Right atrium auricular region (tissue), 2 donors: ENCODE results near the gene ATXN1. TPM values are rescaled to one million over a fixed set of nuclear protein-coding genes. Genes with fewer than 3 reads are reported as not detected.

Source experiments
- DNase-seq: peaks from one replicate; pipeline ENCODE4 v3.0.0-alpha.2; 2019; ENCODE audit warnings: low spot score
- H3K27ac ChIP-seq, 2 donors: fragments of 200-600 bp; sonication (generic); 1 replicate in 1 of 2; 2 replicates in 1 of 2; pipeline ENCODE4 v1.5.1; 2016 to 2019
- H3K27me3 ChIP-seq, 2 donors: fragments of 200-600 bp; sonication (generic); one replicate each; pipeline versions ENCODE4 v1.5.1 to v1.6.0; 2017 to 2019
- H3K36me3 ChIP-seq: fragments of 200-600 bp; sonication (generic); one replicate; pipeline ENCODE4 v1.5.1; 2016
- H3K4me1 ChIP-seq, 2 donors: fragments of 200-600 bp; sonication (generic); one replicate each; pipeline versions ENCODE4 v1.5.1 to v1.6.0; 2017 to 2019
- H3K4me3 ChIP-seq, 2 donors: fragments of 200-600 bp; sonication (generic); 1 replicate in 1 of 2; 2 replicates in 1 of 2; pipeline ENCODE4 v1.5.1; 2017 to 2019; ENCODE audit warnings: mild to moderate bottlenecking in 1 of 2, moderate library complexity in 1 of 2
- H3K9me3 ChIP-seq, 2 donors: fragments of 200-600 bp; sonication (generic); one replicate each; pipeline ENCODE4 v1.5.1; 2019
- total RNA-seq, 2 donors: library from RNA; depleted of rRNA; stranded (reverse); fragments of >200 nt; gene quantifications; one replicate each; pipeline ENCODE4 v1.1.0, GENCODE V29; 2016
- TF ChIP-seq, protein P1 (sequence below), 2 donors: fragments of 200-600 bp; sonication (generic); IDR thresholded peaks; one replicate each; pipeline ENCODE4 v1.5.1; 2019; ENCODE audit warnings: antibody characterized with exemption in 2 of 2

The ATXN1 gene
- total RNA-seq, 2 donors from 2014 or later: 41.8 to 62.0 TPM

DNA sequence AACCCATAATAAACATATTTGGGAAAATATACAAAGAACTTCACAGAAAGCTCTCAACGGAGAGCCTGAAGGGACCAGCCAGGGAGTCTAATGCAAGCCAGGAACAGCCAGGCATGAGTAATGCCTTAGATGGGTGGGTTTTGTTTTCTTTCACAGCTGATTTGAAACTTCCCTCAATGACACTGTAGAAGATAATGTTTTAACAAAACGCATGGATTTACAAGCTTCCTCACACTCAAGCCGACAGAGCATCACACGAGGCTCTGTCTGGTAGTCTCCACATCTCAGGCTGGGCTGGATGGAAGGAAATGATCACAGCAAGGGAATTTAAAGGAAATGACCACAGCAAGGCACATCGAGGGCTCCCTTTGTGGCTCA, 409.0 kb downstream of the ATXN1 start:
- no peaks in the 10 kb centered on the region for H3K9me3 ChIP-seq
- H3K36me3 ChIP-seq: no peaks in the 10 kb centered on the region
- H3K4me1 ChIP-seq: no peaks in the 10 kb centered on the region
- H3K4me3 ChIP-seq: no peak overlapping the region
- peak overlapping the region; percentile 31 to 32 for H3K27ac ChIP-seq
- TF ChIP-seq, protein P1, sequence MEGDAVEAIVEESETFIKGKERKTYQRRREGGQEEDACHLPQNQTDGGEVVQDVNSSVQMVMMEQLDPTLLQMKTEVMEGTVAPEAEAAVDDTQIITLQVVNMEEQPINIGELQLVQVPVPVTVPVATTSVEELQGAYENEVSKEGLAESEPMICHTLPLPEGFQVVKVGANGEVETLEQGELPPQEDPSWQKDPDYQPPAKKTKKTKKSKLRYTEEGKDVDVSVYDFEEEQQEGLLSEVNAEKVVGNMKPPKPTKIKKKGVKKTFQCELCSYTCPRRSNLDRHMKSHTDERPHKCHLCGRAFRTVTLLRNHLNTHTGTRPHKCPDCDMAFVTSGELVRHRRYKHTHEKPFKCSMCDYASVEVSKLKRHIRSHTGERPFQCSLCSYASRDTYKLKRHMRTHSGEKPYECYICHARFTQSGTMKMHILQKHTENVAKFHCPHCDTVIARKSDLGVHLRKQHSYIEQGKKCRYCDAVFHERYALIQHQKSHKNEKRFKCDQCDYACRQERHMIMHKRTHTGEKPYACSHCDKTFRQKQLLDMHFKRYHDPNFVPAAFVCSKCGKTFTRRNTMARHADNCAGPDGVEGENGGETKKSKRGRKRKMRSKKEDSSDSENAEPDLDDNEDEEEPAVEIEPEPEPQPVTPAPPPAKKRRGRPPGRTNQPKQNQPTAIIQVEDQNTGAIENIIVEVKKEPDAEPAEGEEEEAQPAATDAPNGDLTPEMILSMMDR (IDR thresholded peaks at IDR 0.05): no peak
- no peaks in the 10 kb centered on the region for H3K27me3 ChIP-seq
- DNase-seq: no peak

DNA sequence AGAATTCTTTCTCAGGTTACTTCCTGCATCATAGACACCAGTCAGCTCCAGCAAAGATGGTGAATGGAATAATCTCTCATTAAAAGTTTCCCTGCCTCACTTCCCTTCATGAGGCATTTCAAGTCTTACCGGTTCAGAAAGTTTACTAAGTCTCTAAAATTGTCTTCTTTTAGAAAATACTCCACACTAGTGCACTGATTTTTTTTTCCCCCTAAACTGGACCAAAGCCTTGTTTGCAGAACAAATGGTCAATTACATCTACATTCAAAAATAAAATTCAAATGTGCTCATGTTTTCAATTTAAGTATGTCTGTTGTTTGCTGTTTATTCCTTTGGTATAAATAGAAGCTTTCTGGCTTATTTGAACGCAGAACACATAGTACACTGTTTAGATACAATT, 411.7 kb downstream of the ATXN1 start:
- no peaks in the 10 kb centered on the region for H3K9me3 ChIP-seq
- no peak overlapping the region for H3K4me3 ChIP-seq
- H3K27ac ChIP-seq: no peak overlapping the region
- no peaks in the 10 kb centered on the region for H3K27me3 ChIP-seq
- TF ChIP-seq, protein P1 (IDR thresholded peaks at IDR 0.05): no peak
- H3K36me3 ChIP-seq: no peaks in the 10 kb centered on the region
- peaks cover 0 to 24% of the 10 kb centered on the region in 2 donors for H3K4me1 ChIP-seq
- DNase-seq: no peak

DNA sequence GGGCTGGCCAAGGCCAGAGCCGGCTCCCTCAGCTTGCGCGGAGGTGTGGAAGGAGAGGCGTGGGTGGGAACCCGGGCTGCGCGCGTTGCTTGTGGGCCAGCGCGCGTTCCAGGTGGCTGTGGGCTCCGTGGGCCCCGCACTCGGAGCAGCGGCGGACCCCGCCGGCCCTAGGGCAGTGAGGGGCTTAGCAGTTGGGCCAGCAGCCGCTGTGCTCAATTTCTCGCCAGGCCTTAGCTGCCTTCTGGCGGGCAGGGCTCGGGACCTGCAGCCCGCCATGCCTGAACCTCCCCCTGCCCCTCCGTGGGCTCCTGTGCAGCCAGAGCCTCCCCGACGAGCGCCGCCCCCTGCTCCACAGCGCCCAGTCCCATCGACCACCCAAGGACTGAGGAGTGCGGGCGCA, 414.4 kb downstream of the ATXN1 start:
- H3K4me1 ChIP-seq: peaks cover 0 to 34% of the 10 kb centered on the region in 2 donors
- H3K4me3 ChIP-seq: no peak overlapping the region
- DNase-seq: no peak
- no peaks in the 10 kb centered on the region for H3K27me3 ChIP-seq
- TF ChIP-seq, protein P1 (IDR thresholded peaks at IDR 0.05): no peak
- peak overlapping the region in 1 of 2 donors; percentile 32 for H3K27ac ChIP-seq
- no peaks in the 10 kb centered on the region for H3K9me3 ChIP-seq
- H3K36me3 ChIP-seq: no peaks in the 10 kb centered on the region

DNA sequence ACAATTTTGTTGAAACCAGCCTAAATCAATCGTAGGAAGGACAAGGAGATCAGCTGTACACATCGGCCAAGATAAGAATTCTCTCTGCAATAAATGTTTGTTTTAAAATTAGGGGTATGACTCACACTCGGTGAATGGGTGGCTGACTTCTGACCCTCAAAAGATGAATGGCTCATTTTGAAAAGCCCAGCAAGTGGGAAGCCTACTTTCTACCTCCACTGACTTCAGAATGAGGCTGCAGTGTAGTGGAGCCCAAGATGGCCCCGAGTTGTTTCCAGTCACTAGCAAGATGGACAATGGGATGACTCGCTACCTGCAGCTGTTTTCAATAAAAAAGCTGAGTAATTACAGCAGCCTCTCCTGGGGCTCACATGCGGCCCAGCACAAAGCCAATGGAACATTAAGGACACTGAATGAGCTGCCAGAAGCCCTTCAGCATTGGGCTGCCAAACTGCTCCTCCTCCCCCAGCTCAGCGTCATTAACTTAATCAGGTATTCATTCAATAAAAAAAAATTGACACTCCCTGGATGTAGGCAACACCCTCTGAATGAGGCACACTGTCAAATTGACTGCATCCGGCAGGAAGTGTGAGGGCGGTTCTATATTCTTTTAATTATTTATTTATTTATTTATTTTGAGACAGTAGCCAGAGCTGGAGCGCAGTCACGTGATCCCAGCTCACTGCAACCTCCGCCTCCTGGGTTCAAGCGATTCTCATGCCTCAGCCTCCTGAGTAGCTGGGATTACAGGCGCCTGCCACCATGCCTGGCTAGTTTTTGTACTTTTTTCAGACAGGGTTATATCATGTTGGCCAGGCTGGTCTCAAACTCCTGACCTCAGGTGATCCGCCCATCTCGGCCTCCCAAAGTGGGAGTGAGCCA, 415.6 kb downstream of the ATXN1 start:
- no peaks in the 10 kb centered on the region for H3K27me3 ChIP-seq
- DNase-seq: no peak
- no peak overlapping the region for H3K4me3 ChIP-seq
- H3K4me1 ChIP-seq: peaks cover 0 to 35% of the 10 kb centered on the region in 2 donors
- H3K9me3 ChIP-seq: no peaks in the 10 kb centered on the region
- TF ChIP-seq, protein P1 (IDR thresholded peaks at IDR 0.05): no peak
- H3K36me3 ChIP-seq: no peaks in the 10 kb centered on the region
- peak overlapping the region in 1 of 2 donors; percentile 45 for H3K27ac ChIP-seq

GRCh38 chr6:16344756-16345155, 416.5 kb downstream of the ATXN1 start:
- Histone ChIP-seq H3K4me3 (no peak overlapping the region), H3K9me3 (no peaks in the 10 kb centered on the region), H3K4me1 (peaks cover 0 to 35% of the 10 kb centered on the region in 2 donors), H3K27me3 (no peaks in the 10 kb centered on the region), H3K27ac (no peak overlapping the region), H3K36me3 (no peaks in the 10 kb centered on the region)
- no peak for DNase-seq
- TF ChIP-seq, protein P1 (IDR thresholded peaks at IDR 0.05): no peak
